ENCODE results near the gene FTO.

The FTO gene

GRCh38 chr16:53946746-53947386 lies 242.9 kb downstream of the FTO start:
- no peak for DNase-seq

GRCh38 chr16:53947642-53948041 lies 243.7 kb downstream of the FTO start:
- no peak for DNase-seq

GRCh38 chr16:53948326-53948725 lies 244.4 kb downstream of the FTO start:
- no peak for DNase-seq

- DNase-seq = no peak
These were observed 244.9 kb downstream of the FTO start for GRCh38 chr16:53948734-53949430.

GRCh38 chr16:53949715-53950410 lies 245.9 kb downstream of the FTO start:
- peak; percentile 23 for DNase-seq

- peak; percentile 55 for DNase-seq
These were observed 246.7 kb downstream of the FTO start for GRCh38 chr16:53950677-53951076.

GRCh38 chr16:53952215-53953208 lies 248.6 kb downstream of the FTO start:
- DNase-seq = no peak

GRCh38 chr16:53953336-53953735 lies 249.4 kb downstream of the FTO start:
- DNase-seq = no peak

GRCh38 chr16:53955221-53955875 lies 251.4 kb downstream of the FTO start:
- no peak for DNase-seq

- no peak for DNase-seq
These were observed 254.5 kb downstream of the FTO start for GRCh38 chr16:53958341-53958880.

- no peak for DNase-seq
These were observed 256.3 kb downstream of the FTO start for GRCh38 chr16:53960050-53960812.

GRCh38 chr16:53960954-53961616 lies 257.1 kb downstream of the FTO start:
- no peak for DNase-seq

- DNase-seq = no peak
These were observed 258.1 kb downstream of the FTO start for GRCh38 chr16:53962041-53962440.

GRCh38 chr16:53964145-53964790 lies 260.3 kb downstream of the FTO start:
- DNase-seq = no peak

- DNase-seq = no peak
These were observed 263.0 kb downstream of the FTO start for GRCh38 chr16:53966821-53967571.

- DNase-seq = no peak
These were observed 263.6 kb downstream of the FTO start for GRCh38 chr16:53967572-53967971.

- DNase-seq = no peak
These were observed 264.5 kb downstream of the FTO start for GRCh38 chr16:53968454-53968853.

GRCh38 chr16:53968896-53969295 lies 264.9 kb downstream of the FTO start:
- no peak for DNase-seq

- no peak for DNase-seq
These were observed 267.7 kb downstream of the FTO start for GRCh38 chr16:53971616-53972015.

Measured in NCI-H2029 (cell line).